ENCODE data around the gene KIF17.

Gene KIF17

DNA sequence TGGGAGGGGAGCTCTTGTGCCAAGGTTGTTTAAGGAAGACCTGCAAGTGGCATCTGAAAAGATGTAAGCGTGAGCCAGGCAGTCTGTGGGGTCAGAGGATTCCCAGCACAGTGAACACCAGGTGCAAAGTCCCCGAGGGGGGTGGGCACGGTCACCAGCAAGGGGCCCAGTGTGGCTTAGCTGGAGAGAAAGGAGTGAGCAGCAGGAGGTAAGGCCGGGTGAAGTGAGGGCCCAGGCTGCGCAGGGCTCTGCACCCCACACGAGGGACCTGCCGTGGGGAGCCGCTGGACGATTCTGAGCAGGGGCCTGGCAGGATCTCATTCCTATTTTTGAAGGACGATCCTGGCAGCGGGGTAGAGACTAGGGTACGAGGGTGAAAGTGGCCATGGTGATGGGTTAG lies 60.8 kb downstream of the KIF17 start:
- no peak for DNase-seq

DNA sequence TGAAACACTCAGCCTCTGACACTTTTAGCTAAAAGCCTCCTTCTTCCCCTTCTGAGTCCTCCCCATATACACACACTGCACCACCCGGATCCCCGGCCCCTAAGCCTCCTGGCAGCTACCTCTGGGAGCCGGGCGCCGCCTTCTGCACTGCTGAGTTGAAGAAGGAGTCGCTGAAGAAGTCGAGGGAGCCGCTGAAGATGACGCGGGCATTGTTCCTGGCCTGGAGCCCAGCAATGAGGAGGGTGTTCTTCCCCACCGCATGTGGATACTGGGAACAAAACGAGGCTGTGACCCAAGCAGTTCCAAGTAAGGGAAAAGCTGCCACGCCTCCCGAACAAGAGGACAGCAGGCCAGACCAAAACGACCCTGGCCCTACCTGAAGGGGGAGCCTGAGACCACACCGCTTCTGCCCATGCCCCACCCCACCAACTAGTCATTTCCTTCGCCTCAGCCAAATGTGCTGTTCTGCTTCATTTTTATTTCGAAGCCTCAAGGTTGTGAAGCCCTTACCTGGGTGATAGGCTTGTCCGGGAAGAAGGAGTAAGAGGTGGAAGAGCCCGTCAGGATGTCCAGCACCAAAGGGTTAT lies 63.6 kb downstream of the KIF17 start:
- DNase-seq, result no peak

DNA sequence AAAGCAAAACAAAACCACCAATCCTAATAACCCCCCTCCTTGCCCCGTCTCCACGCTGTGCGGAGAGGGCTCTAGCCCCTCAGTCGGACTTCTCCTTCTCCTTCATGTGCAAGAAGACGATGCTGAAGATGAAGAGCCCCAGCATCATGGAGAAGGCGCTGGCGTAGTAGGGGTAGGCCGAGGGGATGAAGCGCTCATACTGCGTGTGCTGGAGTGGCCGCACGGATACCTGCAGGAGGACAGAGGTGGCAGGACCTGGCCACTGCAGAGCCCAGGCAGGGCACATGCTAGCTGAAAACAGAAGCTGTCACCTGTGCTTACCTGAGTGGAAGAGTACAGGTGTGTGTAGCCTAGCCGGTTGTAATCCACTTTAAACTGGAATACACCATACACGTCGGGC lies 65.5 kb downstream of the KIF17 start:
- no peak for DNase-seq

- no peak for DNase-seq
Measured at GRCh38 chr1:20648946-20649345, 68.9 kb downstream of the KIF17 start.

DNA sequence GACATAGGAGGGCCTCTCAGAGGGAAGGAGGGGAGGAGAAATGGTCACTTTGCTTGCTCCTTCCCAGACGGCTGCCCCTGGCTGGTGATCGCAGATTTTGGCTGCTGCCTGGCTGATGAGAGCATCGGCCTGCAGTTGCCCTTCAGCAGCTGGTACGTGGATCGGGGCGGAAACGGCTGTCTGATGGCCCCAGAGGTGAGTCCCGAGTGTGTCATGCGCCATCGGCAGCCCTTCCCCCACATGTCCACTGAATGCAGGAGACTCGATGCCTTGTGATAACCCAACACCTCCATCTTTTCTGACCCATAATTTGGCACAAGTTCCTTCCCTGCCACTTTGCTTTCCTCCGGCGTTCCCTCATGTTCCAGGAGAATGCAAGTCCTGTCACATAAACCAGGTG lies 69.4 kb downstream of the KIF17 start:
- no peak for DNase-seq

DNA sequence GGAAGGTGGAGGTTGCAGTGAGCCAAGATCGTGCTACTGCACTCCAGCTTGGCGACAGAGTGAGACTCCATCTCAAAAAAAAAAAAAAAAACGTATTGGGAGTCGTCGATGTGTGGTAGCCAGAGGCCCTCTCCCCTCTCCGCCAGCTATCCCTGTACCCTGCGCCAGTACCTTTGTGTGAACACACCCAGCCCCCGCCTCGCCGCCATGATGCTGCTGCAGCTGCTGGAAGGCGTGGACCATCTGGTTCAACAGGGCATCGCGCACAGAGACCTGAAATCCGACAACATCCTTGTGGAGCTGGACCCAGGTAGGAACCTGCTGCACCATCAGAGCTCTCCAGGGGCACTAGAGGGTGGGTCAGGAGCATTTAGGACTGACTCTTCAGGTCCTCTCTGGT lies 72.4 kb downstream of the KIF17 start:
- DNase-seq, result no peak

GRCh38 chr1:20644416-20644815 lies 73.4 kb downstream of the KIF17 start:
- DNase-seq, result no peak

DNA sequence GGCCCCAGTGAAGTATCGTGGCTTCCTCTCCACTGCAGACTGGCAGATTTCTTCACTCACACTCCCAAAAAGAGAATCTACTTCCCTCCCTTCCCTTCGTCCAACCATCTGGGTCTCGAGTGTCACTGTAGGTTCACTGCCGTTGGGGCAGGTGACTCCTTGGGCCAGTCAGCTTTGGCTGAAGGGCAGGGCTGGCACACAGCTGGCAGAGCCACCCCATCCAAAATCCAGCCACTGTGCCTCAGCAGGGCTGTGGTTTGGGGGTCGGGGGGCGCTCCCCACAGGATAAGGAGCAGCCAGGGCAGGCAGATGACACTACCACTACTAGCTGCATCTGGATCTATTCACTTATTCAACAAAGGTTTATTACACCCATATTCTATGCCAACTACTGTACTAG lies 74.7 kb downstream of the KIF17 start:
- no peak for DNase-seq

- DNase-seq, result no peak
Measured at GRCh38 chr1:20641975-20642374, 75.8 kb downstream of the KIF17 start.

- peak; percentile 74 for DNase-seq
Measured at GRCh38 chr1:20640183-20640597, 77.6 kb downstream of the KIF17 start.

- no peak for DNase-seq
Measured at GRCh38 chr1:20636785-20637347, 80.9 kb downstream of the KIF17 start.

- DNase-seq, result peak; percentile 63
Measured at GRCh38 chr1:20634594-20635084, 83.2 kb downstream of the KIF17 start.

- DNase-seq, result peak; percentile 51
Measured at GRCh38 chr1:20634065-20634593, 83.7 kb downstream of the KIF17 start.

- peak; percentile 84 for DNase-seq
Measured at GRCh38 chr1:20633190-20634064, 84.4 kb downstream of the KIF17 start, which contains the start of gene PINK1. TSS of gene PINK1 (plus strand) at chr1:20633458. CDS start at chr1:20633549, 91 bp downstream.

GRCh38 chr1:20632386-20632785 lies 85.4 kb downstream of the KIF17 start:
- DNase-seq, result no peak

DNA sequence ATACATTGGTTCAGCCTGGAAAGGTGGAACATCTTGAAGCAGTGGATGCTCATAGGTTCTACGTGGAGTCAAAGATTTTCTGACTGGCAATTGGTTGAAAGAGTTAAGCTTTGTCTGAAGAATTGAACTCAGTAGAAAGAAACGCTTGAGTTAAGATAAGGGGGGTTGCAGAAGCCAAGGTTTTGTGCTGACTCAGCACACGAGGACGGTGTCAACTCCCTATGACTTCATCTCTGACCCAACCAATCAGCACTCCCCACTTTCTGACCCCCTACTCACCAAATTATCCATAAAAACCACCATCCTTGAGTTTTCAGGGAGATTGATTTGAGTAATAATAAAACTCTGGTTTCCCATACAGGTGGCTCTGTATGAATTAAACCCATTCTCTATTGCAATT lies 87.1 kb downstream of the KIF17 start:
- DNase-seq, result no peak

DNA sequence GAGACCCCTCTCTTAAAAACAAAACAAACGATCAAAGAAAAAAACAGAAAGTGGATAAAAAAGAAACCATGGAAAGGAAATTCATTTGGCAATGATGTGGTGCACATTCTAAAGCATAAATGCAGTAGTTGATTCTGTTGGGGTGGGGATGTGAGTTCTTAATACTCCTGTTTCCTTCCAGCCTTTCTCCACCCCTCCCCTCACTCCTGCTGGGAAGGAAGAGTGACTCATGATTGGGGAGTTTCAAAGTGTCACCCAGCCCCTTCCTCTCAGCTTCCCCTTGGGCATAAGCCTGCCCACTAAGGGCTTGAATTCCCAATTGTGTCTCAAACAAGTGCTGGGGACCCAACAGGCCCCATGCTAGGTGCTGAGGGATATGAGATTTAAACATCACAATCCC lies 91.3 kb downstream of the KIF17 start:
- DNase-seq, result no peak

DNA sequence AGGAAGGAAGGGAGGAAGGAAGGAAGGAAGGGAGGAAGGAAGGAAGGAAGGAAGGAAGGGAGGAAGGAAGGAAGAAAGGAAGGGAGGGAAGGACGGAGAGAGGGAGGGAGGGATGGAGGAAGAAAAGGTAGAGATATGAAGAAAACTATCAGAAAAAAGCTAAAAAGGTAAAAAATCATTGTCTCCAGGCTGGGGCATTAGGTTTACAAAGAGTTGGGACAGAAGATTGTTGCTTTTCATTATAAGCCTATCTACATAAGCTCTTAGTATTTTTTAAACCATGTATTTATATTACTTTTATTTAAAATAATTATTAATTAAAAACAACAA lies 91.7 kb downstream of the KIF17 start:
- no peak for DNase-seq

GRCh38 chr1:20625176-20626097 lies 92.4 kb downstream of the KIF17 start:
- DNase-seq, result no peak

DNA sequence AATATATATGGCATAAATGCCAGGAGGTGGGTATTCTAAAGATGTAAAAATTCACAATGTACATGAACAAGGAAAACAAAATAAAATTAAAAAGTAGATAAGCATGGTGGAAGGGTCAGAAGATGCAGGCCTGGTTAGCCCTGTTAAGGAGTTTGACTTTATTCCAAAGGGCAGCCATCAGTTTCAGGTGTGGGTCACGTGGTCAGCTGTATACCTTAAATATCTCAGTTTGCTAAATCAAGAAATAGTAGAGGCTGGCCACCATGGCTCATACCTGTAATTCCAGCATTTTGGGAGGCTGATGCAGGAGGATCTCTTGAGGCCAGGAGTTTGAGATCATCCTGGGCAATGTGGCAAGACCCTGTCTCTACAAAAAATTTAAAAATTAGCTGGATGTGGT lies 93.1 kb downstream of the KIF17 start:
- DNase-seq, result no peak

GRCh38 chr1:20621012-20621411 lies 96.8 kb downstream of the KIF17 start:
- DNase-seq, result no peak

GRCh38 chr1:20619999-20620398 lies 97.8 kb downstream of the KIF17 start:
- no peak for DNase-seq

GRCh38 chr1:20618550-20618949 lies 99.3 kb downstream of the KIF17 start:
- DNase-seq, result no peak

Data from RPMI8226 (cell line).